ENCODE data around the gene ELMO1. TPM values are rescaled to one million over a fixed set of nuclear protein-coding genes. Genes with fewer than 3 reads are reported as not detected.

The ELMO1 gene
- total and polyA plus RNA-seq, 2 experiments from 2014 or later, result 6.5 to 24.9 TPM

- TF ChIP-seq, protein P1, sequence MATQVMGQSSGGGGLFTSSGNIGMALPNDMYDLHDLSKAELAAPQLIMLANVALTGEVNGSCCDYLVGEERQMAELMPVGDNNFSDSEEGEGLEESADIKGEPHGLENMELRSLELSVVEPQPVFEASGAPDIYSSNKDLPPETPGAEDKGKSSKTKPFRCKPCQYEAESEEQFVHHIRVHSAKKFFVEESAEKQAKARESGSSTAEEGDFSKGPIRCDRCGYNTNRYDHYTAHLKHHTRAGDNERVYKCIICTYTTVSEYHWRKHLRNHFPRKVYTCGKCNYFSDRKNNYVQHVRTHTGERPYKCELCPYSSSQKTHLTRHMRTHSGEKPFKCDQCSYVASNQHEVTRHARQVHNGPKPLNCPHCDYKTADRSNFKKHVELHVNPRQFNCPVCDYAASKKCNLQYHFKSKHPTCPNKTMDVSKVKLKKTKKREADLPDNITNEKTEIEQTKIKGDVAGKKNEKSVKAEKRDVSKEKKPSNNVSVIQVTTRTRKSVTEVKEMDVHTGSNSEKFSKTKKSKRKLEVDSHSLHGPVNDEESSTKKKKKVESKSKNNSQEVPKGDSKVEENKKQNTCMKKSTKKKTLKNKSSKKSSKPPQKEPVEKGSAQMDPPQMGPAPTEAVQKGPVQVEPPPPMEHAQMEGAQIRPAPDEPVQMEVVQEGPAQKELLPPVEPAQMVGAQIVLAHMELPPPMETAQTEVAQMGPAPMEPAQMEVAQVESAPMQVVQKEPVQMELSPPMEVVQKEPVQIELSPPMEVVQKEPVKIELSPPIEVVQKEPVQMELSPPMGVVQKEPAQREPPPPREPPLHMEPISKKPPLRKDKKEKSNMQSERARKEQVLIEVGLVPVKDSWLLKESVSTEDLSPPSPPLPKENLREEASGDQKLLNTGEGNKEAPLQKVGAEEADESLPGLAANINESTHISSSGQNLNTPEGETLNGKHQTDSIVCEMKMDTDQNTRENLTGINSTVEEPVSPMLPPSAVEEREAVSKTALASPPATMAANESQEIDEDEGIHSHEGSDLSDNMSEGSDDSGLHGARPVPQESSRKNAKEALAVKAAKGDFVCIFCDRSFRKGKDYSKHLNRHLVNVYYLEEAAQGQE (IDR thresholded peaks at IDR 0.05; ENCODE audit: unreplicated experiment), result no peak
- TF ChIP-seq STAT1 (IDR thresholded peaks at IDR 0.05; ENCODE audit: unreplicated experiment) (no peak), CTCF (conservative IDR thresholded peaks at IDR 0.05; ENCODE audit: low read depth in 2 of 2) (no peak), POLR2AphosphoS5 (IDR thresholded peaks at IDR 0.05; ENCODE audit: low read depth) (no peak)
Observed at GRCh38 chr7:37392673-37393017, 56.0 kb downstream of the ELMO1 start (continued).

DNA sequence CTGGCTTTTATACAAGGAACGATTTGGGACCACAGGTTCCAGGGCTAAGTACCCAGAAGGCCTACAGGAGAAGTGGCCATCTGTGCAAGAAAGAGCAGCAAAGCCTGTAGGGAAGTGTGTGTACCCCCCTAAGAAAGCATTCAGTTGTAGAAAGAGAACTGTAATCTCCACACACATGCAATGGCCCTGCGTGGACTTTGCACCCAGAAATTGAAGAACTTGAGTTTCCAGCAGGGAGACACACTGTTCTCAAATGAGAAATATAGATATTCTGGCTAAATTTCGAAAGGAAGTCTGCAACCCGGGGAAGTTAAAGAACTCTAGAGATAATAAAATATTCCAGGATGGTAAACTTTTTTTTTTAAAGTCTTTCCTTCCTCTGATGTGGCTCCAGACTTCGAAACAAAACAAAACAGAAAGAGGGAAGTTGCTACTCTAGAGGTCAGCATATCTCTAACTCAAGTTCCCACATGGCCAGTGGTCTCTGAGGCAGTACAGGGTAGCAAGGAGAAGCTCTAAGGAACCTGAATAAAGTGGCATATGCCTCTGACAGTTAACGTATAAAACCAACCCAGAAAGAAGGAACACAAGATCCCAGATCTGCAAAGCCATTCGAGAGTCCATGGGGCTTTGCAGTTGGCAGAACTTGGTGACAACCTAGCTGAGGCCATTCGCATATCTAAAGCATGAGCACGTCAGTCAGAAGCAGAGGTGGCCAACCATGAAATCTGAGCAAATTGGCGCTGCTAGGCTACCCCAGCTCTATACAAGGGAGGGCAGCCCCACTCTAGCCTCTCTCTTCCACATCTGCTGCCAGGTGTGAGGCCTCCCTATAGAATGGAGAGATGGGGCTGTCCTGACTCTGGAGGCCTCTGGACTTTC lies 56.6 kb downstream of the ELMO1 start:
- DNase-seq (ENCODE audit: low spot score), result no peak
- H3K79me2 ChIP-seq (replicated peaks; ENCODE audit: insufficient read depth), result no peaks in the 10 kb centered on the region
- Mint-ChIP-seq H3K4me1 (peaks cover 41% of the 10 kb centered on the region), H3K27ac (no peak overlapping the region), H3K27me3 (ENCODE audit: insufficient read depth, low read depth, poor library complexity) (peaks cover 3% of the 10 kb centered on the region), H3K9me3 (no peaks in the 10 kb centered on the region), H3K4me3 (no peak overlapping the region), H3K36me3 (ENCODE audit: low read depth) (no peaks in the 10 kb centered on the region)
- H3K27me3 ChIP-seq (ENCODE audit: insufficient read depth), result no peaks in the 10 kb centered on the region
- no peaks in the 10 kb centered on the region for H3F3A ChIP-seq (replicated peaks; ENCODE audit: low read depth)
- H3K9me2 ChIP-seq (ENCODE audit: insufficient read depth), result peaks cover 3% of the 10 kb centered on the region; the same call in 1 of the 2 replicates
- no peaks in the 10 kb centered on the region for H4K20me1 ChIP-seq (replicated peaks; ENCODE audit: insufficient read depth)
- peaks cover 22% of the 10 kb centered on the region for H3K4me1 ChIP-seq (ENCODE audit: insufficient read depth)
- ATAC-seq, result no peak
- no peak overlapping the region for H3K4me2 ChIP-seq
- H3K27ac ChIP-seq (ENCODE audit: low read depth), result no peak overlapping the region
- H2AFZ ChIP-seq, result no peak overlapping the region
- H3K4me3 ChIP-seq, result no peak overlapping the region
- no peaks in the 10 kb centered on the region for H3K36me3 ChIP-seq (ENCODE audit: insufficient read depth)
- no peak for TF ChIP-seq STAT1 (IDR thresholded peaks at IDR 0.05; ENCODE audit: unreplicated experiment)
- no peak for TF ChIP-seq JUNB (IDR thresholded peaks at IDR 0.05; ENCODE audit: unreplicated experiment)
- no peak for TF ChIP-seq ETS1 (IDR thresholded peaks at IDR 0.05)
- TF ChIP-seq, protein P1 (IDR thresholded peaks at IDR 0.05; ENCODE audit: unreplicated experiment), result no peak
- TF ChIP-seq EZH2phosphoT487 (IDR thresholded peaks at IDR 0.05; ENCODE audit: unreplicated experiment), result no peak
- TF ChIP-seq ZNF331 (CRISPR knock-in tag; IDR thresholded peaks at IDR 0.05; ENCODE audit: low read depth), result no peak

Measured in GM23338 (cell line).